GM18519 (cell line): Measurements from ENCODE around the gene MYBPC2.

Experiments used
- ATAC-seq: cut with Tn5 transposase; IDR thresholded peaks from one replicate; pipeline ENCODE4 v1.9.1; 2021; ENCODE audit warnings: mild to moderate bottlenecking, moderate library complexity; ENCODE audit not compliant: unreplicated experiment, low FRiP score

Gene MYBPC2

DNA sequence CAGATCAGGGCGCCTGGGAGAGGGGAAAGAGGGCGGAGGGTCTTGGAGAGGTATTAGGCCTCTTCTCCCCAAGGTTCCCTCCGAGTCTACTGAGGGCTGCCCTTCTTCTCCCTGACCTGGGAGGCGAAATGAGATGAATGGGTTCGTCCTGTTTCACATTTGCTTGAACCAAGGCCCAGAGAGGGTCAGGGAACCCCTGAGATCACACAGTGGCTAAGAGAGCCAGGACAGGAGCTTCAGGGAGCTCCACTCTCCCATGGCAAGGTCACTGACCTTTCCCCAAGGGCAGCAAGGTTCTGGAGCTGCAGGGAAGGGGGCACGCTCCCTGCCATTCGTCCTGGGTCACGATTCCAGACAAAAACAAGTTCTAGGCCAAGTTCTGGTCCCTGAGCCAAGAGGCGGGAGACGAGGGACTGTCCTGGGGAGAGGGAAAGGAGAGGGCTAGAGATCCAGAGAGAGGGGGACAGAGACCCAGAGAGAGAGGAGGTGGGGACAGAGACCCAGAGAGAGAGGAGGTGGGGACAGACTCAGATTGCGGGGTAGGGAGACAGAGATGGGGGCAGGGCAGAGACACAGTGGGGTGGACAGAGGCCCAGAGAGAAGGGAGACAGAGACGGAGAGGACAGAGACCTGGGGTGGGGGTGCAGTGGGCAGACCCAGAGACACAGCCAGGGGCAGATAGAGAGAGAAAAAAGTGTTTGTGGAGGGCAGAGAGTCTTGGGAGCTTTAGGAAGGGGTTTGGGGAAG, 80.5 kb downstream of the MYBPC2 start:
- no peak for ATAC-seq

DNA sequence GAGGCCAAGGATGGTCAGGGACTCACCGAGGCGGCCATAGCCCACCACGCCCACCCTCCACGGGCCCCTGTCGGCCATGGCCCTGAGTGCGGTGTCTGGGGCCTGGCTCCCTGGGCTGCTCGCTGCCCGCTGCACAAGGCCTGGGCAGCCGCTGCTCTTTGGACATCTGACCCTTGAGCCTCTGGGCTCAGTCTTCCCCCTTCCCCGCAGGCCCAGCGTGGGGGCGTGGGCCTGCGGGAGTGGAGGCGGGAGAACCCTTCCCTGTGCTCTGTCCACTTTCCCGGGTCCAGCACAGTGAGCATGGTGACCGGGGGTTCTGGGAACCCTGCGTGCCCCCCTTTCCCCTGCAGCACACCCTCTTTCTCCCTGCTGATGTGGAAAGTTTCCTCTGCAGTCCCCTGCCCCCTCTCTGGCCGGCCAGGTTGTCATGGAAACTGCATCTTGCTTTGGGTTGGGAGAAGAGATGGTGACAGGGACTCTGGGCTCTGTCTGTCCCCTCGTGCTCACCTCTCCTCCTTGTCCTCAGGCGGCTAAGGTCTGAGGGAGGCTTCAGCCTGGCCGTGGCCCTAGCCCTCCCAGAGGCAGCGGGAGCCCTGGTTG, 81.2 kb downstream of the MYBPC2 start, which contains the start of gene ASPDH:
TSS of gene ASPDH (minus strand) at position 168 of the 600 bp plus-strand sequence. CDS start at position 78, 90 bp downstream.
- ATAC-seq = no peak

DNA sequence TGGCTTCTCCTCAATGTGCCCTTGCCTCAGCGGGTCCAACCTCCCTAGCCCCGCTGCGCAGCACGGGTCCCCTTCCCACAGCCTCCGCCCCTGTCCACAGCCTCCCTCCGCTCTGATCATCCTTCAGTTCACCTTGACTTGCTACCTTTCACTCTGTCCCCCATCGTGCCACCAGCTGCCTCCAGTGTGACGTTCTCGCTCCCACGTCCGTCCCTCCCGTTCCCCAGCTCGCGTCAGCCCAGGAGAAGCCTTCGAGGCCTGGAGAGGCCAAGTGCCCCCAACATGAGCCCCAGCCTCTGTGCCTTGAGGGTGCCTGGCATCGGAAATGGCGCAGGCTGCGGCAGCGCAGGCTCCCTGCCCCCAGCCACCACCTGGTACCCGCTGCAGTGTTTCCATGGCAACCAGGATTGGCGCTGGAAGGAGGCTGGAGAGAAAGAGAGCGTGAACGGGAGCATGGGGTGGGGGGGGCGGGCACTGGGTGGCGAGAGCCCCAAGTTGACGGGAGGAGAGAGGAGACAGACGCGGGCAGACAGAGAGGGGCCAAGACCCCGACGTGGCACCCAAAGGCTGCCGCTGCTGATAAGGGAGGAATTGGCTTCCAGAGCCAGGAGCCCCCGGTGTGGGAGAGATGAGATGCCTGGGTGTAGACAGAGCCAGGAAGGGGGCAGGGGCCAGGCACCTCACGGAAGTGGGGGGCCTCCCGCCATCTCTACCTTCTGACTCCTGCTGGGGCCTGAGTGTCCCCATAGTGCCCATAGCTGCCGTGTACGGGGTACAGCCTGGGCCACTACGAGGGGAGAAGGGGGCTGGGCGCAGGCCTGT, 81.9 kb downstream of the MYBPC2 start:
- ATAC-seq = no peak

DNA sequence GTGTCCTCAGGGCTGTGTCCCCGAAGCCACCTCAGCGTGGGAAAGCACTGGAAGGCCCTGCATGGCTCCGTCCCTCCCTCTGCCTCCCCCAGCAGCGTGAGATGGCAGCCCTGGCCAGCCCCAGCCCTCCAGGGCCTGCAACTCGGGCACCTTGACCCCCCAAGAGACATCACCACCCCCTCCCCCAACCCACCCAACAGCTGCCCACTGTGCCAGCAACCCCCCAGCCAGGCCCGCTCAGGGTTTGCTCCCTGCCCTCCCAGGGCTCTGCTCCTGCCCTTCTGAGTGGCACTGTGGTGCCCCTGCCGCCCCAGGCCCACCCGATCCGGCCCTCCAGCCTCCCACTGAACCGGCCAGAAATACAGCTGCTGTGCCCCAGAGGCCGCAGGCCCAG, 82.5 kb downstream of the MYBPC2 start:
- no peak for ATAC-seq
